Measurements from ENCODE around the gene CDH23.

- no peak for TF ChIP-seq POLR2A (IDR thresholded peaks at IDR 0.05)
- no peak for TF ChIP-seq CTCF (IDR thresholded peaks at IDR 0.05)
- TF ChIP-seq EP300 (IDR thresholded peaks at IDR 0.05): no peak
These were observed 36.0 kb upstream of the CDH23 start for GRCh38 chr10:71360735-71361134.
